COLO829 (cell line): ENCODE measurements around the gene CMTM4.
"Not testable (repeated sequence)": the region's sequence is repeated elsewhere in the genome, so short reads cannot be mapped to it uniquely, and the experiment has no call there.

Experiments used
- DNase-seq: peaks from one replicate; pipeline ENCODE4 v3.0.0; 2012; ENCODE audit warnings: low spot score

The CMTM4 gene

DNA sequence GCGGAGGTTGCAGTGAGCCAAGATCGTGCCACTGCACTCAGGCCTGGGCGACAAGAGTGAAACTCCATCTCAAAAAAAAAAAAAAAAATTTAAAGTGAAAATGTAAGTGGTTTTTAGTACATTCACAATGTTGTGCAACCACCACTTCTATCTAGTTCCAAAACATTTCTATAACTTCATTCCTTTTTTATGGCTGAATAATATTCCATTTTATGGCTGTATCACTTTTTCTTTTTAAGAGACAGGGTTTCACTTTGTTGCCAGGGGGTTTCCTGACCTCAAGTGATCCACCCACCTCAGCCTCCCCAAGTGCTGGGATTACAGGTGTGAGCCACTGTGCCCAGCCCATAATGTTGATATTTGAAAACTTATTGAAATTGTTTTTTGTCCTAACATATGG lies 103.7 kb downstream of the CMTM4 start:
- no peak for DNase-seq

DNA sequence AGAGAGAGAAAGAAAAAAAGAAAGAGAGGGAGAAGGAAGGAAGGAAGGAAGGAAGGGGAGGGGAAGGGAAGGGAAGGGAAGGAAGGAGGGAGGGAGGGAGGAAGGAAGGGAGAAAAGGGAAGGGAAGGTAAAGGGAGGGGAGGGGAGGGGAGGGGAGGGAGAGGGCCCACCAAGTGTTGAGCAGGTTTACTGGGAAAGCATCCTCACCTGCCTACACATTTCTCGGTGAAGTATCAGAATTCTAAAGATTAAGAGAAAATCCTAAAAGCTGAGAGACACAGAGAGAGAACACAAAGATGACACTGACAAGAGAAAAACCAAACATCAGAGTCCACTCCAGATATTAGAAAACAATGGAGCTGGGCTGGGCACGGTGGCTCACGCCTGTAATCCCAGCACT lies 104.3 kb downstream of the CMTM4 start:
- no peak for DNase-seq

DNA sequence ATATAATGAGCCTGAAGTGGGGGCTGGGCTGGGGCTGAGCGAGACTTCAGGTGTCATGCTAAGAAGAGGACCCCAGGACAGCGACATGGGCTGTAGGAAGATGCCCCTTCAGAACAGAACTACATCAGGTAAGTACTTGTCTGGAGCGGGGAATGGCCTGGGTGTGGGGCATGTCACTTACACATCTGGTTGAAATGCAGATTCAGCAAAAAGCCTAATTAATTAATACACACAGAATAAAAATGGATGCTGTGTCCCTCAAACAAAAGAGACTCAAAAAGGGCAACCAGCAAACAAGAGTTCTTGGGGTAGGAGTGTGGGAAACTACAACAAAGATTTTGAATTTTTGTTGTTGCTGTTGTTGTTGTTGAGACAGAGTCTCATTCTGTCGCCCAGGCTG lies 105.5 kb downstream of the CMTM4 start:
- DNase-seq: no peak

DNA sequence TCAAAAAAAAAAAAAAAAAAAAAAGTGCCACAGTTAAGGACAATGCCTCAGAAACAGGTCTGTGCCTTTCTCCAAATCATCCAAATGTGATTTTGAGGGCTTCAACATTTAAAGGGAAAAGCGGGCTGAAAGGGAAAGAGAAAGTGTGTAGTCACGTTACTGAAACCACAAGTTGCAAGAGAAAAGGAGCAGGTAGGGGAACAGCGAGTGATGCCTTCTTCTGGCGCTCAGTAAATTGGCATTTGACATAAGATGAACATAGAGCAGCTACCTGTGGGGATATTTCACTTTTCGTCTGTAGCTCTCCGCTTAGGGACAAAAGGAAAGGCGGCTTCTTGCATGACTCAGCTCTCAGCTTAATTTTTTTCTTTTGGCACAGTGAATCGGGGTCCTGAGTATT lies 106.2 kb downstream of the CMTM4 start:
- no peak for DNase-seq

DNA sequence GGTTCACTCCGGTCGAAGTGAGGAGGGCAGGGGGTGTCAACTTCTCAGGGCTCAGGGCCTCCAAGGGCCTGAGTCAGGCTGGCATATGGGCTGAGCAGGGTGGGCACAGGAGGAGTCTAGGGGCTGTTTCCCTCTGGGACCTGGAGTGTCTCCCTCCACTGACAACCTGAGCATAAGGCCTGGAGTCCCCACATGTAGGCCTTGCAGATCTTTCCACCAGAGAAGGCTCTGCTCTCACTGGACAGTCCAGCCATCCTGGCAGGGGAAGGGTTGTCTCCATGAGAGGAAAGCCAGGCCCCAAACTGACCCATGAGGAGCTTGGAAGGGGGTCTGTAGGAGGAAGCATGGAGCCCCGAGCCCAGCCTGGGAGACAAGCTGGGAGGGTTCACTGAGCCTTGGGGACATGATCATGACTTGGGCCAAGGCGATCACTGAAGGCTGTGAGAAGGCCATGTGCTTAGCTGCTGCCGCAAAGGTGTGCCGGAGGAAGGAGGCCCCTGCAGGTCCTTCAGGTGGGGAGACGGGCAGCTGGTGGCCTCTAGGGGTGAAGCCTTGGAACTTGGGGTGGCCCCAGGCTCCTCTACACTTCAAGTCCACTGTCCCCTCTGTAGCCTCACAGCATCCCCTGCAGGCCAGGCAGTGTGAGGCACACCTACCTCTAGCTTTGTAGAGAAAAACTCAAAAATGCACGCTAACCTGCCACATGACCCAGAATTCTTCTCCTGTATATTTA lies 107.4 kb downstream of the CMTM4 start:
- DNase-seq: no peak

DNA sequence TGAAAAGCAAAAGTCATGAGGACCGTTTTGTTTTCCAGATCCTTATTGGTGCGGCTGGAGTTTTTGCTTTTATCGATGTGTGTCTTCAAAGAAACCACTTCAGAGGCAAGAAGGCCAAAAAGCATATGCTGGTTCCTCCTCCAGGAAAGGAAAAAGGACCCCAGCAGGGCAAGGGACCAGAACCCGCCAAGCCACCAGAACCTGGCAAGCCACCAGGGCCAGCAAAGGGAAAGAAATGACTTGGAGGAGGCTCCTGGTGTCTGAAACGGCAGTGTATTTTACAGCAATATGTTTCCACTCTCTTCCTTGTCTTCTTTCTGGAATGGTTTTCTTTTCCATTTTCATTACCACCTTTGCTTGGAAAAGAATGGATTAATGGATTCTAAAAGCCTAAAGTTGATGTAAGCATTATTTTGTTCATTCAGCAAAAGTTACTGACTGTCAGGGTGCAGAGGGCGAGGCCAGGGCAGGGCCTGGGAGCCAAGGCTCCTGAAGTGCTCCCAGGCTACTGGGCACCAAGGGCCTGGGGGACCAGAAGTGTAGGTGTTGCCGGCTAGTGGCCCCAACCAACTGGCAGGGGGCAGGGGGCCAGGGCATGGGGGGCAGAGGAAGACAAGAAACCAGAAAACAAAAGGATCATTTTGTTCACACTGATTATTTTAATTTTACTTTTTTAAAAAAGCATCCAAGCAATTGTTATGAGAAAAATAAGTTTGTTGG lies 108.5 kb downstream of the CMTM4 start:
- DNase-seq: no peak

DNA sequence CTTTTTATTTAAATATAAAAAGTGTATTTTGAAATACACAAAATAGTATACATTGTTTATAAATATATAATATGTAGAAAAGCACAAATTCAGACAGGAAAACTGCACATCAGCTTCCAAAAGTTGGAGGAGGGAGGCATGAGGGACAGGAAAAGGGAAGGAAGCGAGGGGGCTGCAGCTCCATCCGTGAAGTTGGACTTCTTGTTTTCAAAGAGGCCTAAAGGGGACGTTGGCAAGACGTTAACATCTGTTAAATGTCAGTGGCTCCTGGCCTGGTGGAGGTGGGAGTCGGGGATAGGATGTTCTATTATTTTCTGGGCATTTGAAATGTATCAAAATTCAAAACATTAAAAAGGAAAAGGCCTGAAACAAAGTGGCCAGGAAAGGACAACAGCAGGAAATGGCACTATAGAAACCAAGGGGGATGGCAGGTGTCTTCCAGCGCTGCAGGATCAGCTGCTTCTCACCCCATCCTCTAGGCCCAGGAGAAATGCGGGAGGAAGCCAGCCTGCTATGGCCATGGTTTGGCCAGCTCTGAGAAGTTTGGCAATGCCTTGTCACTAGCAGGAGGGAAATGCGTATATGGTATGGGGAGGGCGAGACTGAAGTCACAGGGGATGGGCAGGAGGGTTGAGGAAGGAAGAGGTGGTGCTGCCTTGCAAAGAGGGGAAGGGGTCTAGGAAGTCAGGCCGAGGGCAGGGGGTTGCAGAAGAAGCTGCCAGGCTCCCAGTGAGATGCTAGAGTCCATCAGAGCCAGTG lies 110.9 kb downstream of the CMTM4 start:
- no peak for DNase-seq

DNA sequence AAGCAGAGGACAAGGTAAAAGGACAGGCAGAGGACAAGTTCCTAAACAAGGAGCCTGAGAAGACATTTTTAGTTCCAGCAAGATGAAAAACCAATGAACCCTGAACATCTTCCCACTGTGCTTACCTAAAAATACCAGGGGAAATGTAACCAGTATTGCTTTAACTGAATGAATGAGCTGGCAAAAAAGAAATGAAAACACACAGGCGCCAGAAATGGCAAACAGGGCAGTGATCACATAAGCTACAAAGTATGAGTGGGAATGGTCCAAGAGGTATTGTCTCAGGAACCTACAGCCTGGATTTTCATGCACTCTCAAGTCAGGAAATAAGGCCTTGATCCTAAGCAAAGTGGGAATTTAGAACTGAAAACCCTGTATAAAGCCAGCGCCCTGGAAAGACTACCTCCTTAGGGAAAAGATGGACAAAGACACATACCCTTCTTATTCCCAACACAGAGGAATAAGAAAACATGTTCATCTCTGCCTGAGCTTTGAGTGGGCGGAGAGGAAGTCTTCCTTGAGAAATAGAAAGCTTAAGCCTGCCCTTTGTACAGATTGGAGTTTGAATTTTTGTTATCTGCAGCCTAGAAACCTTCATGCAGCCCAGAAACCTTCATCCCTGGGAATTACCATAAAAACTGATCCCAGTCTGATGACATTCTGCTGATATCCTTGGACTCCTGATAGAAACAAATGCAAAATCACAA lies 115.1 kb downstream of the CMTM4 start:
- peak; percentile 13 for DNase-seq

DNA sequence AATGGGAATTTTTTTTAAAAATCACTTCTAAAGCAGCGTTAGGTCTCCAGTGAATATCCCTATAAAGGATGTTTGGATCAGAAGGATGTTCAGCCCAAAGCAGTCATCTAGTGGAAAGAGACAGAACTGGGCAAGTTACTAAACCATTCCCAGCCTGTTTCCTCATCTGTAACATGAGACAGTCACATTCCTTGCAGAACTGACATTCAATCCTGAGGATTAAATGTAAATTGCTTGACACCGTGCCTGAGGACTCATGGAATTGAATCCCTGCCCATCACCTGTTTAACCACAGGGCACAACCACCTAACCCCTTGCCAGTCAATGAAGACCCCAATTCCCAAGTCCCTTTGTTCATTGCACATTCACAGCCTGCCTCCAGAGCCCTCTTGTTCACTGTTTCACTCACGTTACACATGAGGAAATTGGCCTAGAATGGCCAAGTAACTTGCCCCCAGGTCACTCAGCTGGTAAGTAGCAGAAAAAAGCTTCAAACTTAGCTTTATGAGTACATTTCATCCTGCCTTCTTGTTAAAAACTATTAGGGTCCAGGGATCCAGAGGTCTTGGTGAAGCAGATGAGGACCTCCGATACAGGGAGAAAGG lies 115.8 kb downstream of the CMTM4 start:
- DNase-seq: peak; percentile 9

DNA sequence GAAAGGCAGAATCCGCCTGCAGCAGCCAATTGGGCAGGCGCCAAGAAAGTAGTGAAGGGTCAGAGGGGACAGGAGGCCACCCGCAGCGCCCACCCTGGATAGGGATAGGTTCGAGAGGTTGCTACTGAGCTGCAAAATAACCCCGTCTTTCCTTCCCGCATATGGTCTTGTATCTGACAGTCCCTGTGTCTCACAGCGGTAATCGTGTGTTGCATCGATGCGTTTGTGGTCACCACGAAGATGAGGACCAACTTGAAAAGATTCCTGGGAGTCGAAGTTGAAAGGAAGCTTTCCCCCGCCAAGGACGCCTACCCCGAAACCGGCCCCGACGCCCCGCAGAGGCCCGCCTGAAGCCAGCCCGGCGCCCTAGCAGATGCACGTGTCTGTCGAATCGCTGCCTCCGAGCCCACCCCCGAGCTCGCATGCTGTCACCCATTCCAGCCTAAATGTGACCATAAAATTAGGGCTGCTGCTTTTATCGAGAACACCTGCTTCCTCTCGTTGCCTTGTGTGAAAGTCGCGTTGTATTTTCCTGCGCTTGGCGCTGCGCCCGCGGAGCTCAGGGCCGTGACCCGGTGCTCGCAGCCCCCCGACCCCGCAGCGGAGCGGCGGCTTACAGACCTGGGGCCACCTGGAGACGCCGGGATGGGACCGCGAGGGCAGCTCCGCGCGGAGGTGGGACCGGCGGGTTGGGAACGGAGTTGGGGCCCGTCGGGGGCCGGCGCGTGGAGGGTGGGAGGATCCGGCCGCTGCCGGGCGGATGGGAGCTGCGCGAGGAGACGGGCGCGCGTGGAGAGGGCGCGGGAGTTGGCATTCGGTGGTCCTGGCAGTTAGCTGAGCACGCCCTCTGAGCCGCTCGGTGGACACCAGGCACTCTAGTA lies 117.7 kb downstream of the CMTM4 start, which contains the start of gene CMTM2:
TSS of gene CMTM2 (plus strand) at position 813 of the 881 bp plus-strand sequence. CDS start 145 bp downstream, outside the sequence.
- no peak for DNase-seq

DNA sequence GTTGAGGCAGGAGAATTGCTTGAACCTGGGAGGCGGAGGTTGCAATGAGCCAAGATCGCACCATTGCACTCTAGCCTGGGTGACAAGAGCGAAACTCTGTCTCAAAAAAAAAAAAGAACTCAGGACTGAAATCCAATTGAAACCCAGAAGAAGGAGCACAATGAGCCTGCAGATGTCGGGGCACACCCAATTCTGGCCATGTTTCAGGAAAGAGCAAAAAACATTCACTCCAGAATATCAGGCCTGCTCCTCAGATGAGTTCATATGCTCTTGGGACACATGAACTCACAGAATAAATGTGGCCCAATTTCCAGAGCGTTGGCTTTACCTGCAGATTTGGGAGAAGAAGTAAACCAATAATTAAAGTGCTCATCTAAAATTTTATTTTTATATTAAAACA lies 120.2 kb downstream of the CMTM4 start:
- DNase-seq: no peak

DNA sequence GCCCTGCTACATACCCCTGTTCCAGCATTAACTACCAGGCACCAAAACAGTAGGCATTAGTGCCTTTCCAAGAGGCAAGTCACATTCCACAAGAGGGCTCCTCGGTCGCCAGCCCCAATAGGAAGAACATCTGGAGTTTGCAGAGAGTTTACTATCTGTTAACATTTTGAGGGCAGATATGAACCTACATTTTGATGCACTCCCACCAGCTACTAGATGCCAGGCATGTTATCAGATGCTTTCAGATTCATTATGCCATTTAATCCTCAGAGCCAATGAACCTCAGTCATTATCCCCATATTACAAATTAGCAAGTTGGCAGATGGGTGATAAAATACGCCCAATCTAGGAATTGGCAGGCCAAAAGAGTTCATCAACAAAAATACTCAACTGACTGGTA lies 121.5 kb downstream of the CMTM4 start:
- DNase-seq: no peak

DNA sequence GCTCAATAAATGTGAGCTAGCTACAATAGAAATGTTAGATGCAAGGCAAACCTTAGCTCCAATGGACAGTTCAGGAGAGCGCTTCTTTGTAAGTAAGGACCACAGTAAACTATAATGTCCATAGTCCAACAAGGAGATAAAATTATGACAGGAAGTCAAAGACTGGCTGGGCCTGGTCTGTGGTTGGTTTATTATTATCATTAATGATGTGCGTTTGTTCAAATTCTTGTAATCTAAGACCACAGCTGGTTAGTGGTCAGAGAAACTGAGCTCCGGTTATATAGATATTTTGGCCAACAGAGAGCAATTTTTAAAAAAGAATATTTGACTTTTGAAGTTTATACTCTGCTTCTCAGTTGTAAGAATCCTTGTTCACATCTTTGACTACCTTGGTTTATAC lies 122.0 kb downstream of the CMTM4 start:
- DNase-seq: no peak

DNA sequence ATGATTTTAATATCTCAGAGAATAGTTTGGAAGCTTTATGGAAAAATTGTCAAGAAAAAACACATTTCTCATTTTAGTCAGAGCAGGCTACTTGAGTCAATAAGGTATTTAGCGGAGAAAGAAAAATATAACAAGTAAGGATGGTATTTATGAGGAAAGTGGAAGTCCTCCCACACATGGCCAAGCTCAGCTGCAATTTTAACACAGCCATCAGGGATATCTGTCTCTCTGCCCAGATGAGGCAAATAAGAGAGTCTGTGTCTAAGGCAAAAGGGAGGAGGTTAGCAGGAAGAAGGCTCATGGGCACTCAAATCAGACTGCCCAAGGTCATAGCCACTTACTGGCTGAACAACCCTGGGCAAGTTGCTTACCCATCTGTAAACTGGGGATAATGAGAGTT lies 122.5 kb downstream of the CMTM4 start:
- DNase-seq: peak; percentile 20

DNA sequence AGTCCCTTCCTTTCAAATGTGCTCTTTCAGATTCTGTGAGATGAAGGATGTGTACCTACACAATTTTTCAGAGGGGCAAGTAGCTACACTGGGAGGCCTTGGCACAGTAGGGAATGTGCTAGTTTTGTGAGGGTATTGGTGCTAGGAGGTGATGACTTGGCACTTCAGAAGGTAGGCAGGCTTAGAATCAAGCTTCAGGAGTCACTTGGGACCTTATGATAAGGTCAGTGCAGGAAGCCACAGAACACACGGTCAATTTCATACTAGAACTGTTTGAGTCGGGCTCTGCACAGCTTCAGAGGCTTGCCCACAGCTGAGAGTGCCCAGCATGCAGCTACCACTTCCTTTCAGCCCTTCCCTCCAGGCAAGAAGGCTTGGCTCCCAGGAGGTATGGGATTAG lies 124.2 kb downstream of the CMTM4 start:
- no peak for DNase-seq

DNA sequence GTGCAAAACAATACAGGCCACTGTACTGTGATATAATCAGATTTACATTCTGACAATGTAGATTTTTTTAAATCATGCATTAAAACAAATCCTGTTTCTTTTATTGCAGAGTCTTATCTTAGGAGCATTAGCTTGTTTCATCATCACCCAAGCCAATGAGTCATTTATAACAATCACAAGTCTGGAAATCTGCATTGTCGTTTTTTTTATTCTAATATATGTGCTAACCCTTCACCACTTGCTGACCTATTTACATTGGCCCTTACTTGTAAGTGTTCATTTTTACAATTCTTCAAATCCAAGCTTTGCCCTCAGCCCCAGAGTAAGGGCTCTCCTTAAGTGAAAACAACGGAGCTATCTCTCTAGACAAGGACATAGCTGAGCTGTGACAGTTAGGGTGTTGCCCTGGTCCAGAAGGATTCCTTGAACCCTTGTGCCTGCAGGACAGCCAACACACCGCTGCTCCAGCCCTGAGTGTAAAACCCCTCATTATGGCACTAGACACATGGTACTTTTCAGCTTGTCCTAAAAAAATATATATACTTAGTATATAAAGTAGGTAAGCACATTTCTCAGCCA lies 126.6 kb downstream of the CMTM4 start:
- DNase-seq: no peak

DNA sequence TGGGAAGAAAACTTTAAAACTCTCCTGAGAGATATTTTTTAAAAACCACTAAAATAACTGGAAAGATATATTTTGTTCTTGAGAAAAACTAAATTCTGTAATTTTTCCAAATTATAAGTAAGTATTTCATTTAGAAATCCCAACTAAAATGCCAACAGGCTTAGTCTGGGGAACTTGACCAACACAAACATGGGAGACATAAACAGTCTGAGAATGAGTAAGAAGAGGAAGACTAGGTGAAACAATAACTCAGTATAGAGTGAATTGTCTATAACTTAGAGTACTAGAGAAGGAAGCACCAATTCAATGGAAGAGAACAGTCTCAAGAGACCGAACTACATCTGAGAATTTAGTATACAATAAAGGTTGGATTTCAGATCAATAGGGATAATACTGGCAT lies 127.4 kb downstream of the CMTM4 start:
- no peak for DNase-seq

DNA sequence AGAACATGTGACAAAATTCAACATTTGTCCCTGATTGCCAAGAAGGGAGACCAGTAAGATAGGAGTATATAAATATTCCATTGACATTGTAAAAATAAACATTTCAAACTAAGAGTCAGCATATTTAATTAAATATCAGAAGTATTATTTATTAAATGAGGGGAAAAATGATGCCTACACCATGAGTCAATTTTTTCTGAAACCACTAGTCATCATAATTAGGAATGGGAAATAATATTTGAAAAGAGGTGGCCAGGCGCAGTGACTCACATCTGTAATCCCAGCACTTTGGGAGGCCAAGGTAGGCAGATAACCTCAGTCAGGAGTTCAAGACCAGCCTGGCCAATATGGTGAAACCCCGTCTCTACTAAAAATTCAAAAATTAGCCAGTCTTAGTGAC lies 128.2 kb downstream of the CMTM4 start:
- no peak for DNase-seq

DNA sequence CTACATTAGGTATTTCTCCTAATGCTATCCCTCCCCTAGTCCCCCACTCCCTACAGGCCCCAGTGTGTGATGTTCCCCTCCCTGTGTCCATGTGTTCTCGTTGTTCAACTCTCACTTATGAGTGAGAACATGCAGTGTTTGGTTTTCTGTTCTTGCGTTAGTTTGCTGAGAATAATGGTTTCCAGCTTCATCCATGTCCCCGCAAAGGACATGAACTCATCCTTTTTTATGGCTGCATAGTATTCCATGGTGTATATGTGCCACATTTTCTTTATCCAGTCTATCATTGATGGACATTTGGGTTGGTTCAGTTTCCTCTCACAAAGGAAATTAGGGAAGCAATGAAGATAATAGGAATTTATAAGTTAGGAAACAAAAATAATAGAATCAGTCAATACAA lies 129.3 kb downstream of the CMTM4 start:
- not testable (repeated sequence) for DNase-seq
